Non-pigmented ciliary epithelial cell (primary cell): ENCODE measurements around the gene PCDHGC4.

Experiments
- DNase-seq: peaks from one replicate; pipeline ENCODE4 v3.0.0-alpha.2; 2010; ENCODE audit warnings: low read depth

Gene PCDHGC4

GRCh38 chr5:141529002-141529401, 44.2 kb downstream of the PCDHGC4 start:
- no peak for DNase-seq

GRCh38 chr5:141529873-141530272, 45.0 kb downstream of the PCDHGC4 start:
- DNase-seq, result no peak

GRCh38 chr5:141532726-141533125, 47.9 kb downstream of the PCDHGC4 start:
- no peak for DNase-seq

GRCh38 chr5:141533897-141534296, 49.1 kb downstream of the PCDHGC4 start:
- DNase-seq, result no peak

GRCh38 chr5:141534492-141535213, 49.8 kb downstream of the PCDHGC4 start:
- DNase-seq, result no peak
